HepG2 (cell line): ENCODE results near the gene PPP4R4. TPM values are rescaled to one million over a fixed set of nuclear protein-coding genes. Genes with fewer than 3 reads are reported as not detected.

Experiments
- ASH2L ChIP-seq: fragments of 300-600, 200-600 bp; sonication (generic); IDR thresholded peaks from 2 replicates; pipeline ENCODE4 v1.7.0; 2017; ENCODE audit warnings: low read depth, mild to moderate bottlenecking, moderate library complexity, mixed read lengths, low read length; ENCODE audit not compliant: insufficient read length
- DDIT3 ChIP-seq: sonication (generic); formaldehyde crosslinking; IDR thresholded peaks from 2 replicates; pipeline ENCODE4 v1.4.0; 2020; ENCODE audit warnings: mild to moderate bottlenecking, missing genetic modification reagents
- FOXC1 ChIP-seq: sonication (generic); formaldehyde crosslinking; IDR thresholded peaks from 2 replicates; pipeline ENCODE4 v1.8.0; 2022; ENCODE audit warnings: mild to moderate bottlenecking, missing genetic modification reagents, borderline replicate concordance
- FOXK2 ChIP-seq: fragments of 450-650 bp; IDR thresholded peaks from 2 replicates; pipeline ENCODE4 v1.6.1; 2016
- HHEX ChIP-seq: IDR thresholded peaks from 2 replicates; pipeline ENCODE4 v1.6.1; 2016; ENCODE audit warnings: control low read depth
- HMGXB4 ChIP-seq, 2 experiments: sonication (generic) in 1 of 2; formaldehyde crosslinking in 1 of 2; IDR thresholded peaks; 2 replicates each; pipeline versions ENCODE4 v1.4.0 to v1.6.1; 2018 to 2020; ENCODE audit warnings: missing genetic modification reagents in 2 of 2, borderline replicate concordance in 1 of 2, low read depth in 1 of 2, mild to moderate bottlenecking in 1 of 2, missing biosample characterization in 1 of 2
- KAT8 ChIP-seq: IDR thresholded peaks from 2 replicates; pipeline ENCODE4 v1.6.1; 2016; ENCODE audit warnings: missing genetic modification reagents, missing compliant biosample characterization
- KMT2B ChIP-seq: IDR thresholded peaks from 2 replicates; pipeline ENCODE4 v1.6.1; 2016; ENCODE audit warnings: missing genetic modification reagents, missing compliant biosample characterization
- RARG ChIP-seq: sonication (generic); formaldehyde crosslinking; IDR thresholded peaks from 2 replicates; pipeline ENCODE4 v1.4.0; 2020; ENCODE audit warnings: low read depth, mild to moderate bottlenecking, missing genetic modification reagents
- RFX1 ChIP-seq: fragments of 450-650 bp; IDR thresholded peaks from 2 replicates; pipeline ENCODE4 v1.6.1; 2017
- SP2 ChIP-seq: sonication (generic); formaldehyde crosslinking; IDR thresholded peaks from 2 replicates; pipeline ENCODE4 v1.5.1; 2020; ENCODE audit warnings: mild to moderate bottlenecking, missing genetic modification reagents
- SRSF4 ChIP-seq: fragments of 200-400 bp; formaldehyde crosslinking; IDR thresholded peaks from one replicate; pipeline ENCODE4 v1.6.1; 2018; ENCODE audit warnings: mild to moderate bottlenecking, low read depth, low read length, moderate library complexity; ENCODE audit not compliant: poor library complexity, severe bottlenecking
- U2AF2 ChIP-seq: fragments of 200-400 bp; formaldehyde crosslinking; IDR thresholded peaks from 2 replicates; pipeline ENCODE4 v1.6.1; 2017; ENCODE audit warnings: low read depth, mild to moderate bottlenecking, low read length
- ZMYM2 ChIP-seq: sonication (generic); formaldehyde crosslinking; IDR thresholded peaks from 2 replicates; pipeline ENCODE4 v1.8.0; 2022; ENCODE audit warnings: mild to moderate bottlenecking, missing genetic modification reagents
- ZNF124 ChIP-seq: sonication (generic); formaldehyde crosslinking; IDR thresholded peaks from 2 replicates; pipeline ENCODE4 v1.4.0; 2020; ENCODE audit warnings: missing genetic modification reagents
- ZNF264 ChIP-seq: sonication (generic); formaldehyde crosslinking; IDR thresholded peaks from 2 replicates; pipeline ENCODE4 v1.4.0; 2020; ENCODE audit warnings: missing genetic modification reagents
- ZNF496 ChIP-seq: sonication (generic); formaldehyde crosslinking; IDR thresholded peaks from 2 replicates; pipeline ENCODE4 v1.8.1; 2023; ENCODE audit warnings: mild to moderate bottlenecking, moderate library complexity, missing genetic modification reagents; ENCODE audit not compliant: insufficient replicate concordance
- ZNF557 ChIP-seq: sonication (generic); formaldehyde crosslinking; IDR thresholded peaks from 2 replicates; pipeline ENCODE4 v1.4.0; 2020; ENCODE audit warnings: missing genetic modification reagents
- ZNF567 ChIP-seq: sonication (generic); formaldehyde crosslinking; IDR thresholded peaks from 2 replicates; pipeline ENCODE4 v1.8.1; 2023; ENCODE audit warnings: mild to moderate bottlenecking, missing genetic modification reagents, borderline replicate concordance
- ZNF569 ChIP-seq: sonication (generic); formaldehyde crosslinking; IDR thresholded peaks from 2 replicates; pipeline ENCODE4 v1.5.0; 2020; ENCODE audit warnings: mild to moderate bottlenecking, missing genetic modification reagents, moderate library complexity, borderline replicate concordance
- polyA plus RNA-seq, 8 experiments: library from polyadenylated mRNA; depleted of rRNA in 3 of 8; stranded (reverse) in 7 of 8; unstranded in 1 of 8; fragments of >200 nt; fragmentation: Illumina TruSeq in 4 of 8; extraction: Trizol in 4 of 8; gene quantifications; 2 replicates each; pipeline versions ENCODE4 v1.2.1 to v1.2.3, GENCODE V29; 2011 to 2016; ENCODE audit warnings: low read depth in 4 of 8, missing spikeins in 1 of 8, mixed read lengths in 1 of 8; ENCODE audit not compliant: insufficient read depth in 1 of 8
- total RNA-seq, 5 experiments: library from RNA; depleted of rRNA; stranded (reverse); fragments of >200 nt; fragmentation: Illumina TruSeq; extraction: Trizol; gene quantifications; 2 replicates each; pipeline ENCODE4 v1.2.3, GENCODE V29; 2016; ENCODE audit warnings: low read depth in 1 of 5
- TF ChIP-seq, protein P1 (sequence below): sonication (generic); formaldehyde crosslinking; conservative IDR thresholded peaks from 2 replicates; pipeline ENCODE4 v1.4.0; 2020; ENCODE audit warnings: mild to moderate bottlenecking, missing genetic modification reagents, moderate library complexity
- TF ChIP-seq, protein P2 (sequence below): sonication (generic); formaldehyde crosslinking; IDR thresholded peaks from 2 replicates; pipeline ENCODE4 v1.4.0; 2020; ENCODE audit warnings: mild to moderate bottlenecking, missing genetic modification reagents

The PPP4R4 gene
- total and polyA plus RNA-seq, 2 of the 13 experiments (the other 11 are each of a cell fraction or from before 2014, with no cell fraction given) = 9.5 to 19.8 TPM

- peak; percentile 56; the same call in 1 of the 2 replicates for TF ChIP-seq ZNF557 (CRISPR knock-in tag)
- TF ChIP-seq U2AF2 = no peak
- TF ChIP-seq FOXK2 = peak; percentile 64; the same call in 1 of the 2 replicates
- no peak for TF ChIP-seq ZNF124
- TF ChIP-seq FOXC1 (CRISPR knock-in tag) = peak; percentile 57; the same call in 1 of the 2 replicates
- no peak for TF ChIP-seq KAT8 (CRISPR knock-in tag)
- no peak for TF ChIP-seq DDIT3 (CRISPR knock-in tag)
- no peak for TF ChIP-seq KMT2B (CRISPR knock-in tag)
- TF ChIP-seq RARG = no peak
- no peak for TF ChIP-seq SP2 (CRISPR knock-in tag)
- no peak for TF ChIP-seq SRSF4
- no peak for TF ChIP-seq ZMYM2 (CRISPR knock-in tag)
- TF ChIP-seq, protein P1, sequence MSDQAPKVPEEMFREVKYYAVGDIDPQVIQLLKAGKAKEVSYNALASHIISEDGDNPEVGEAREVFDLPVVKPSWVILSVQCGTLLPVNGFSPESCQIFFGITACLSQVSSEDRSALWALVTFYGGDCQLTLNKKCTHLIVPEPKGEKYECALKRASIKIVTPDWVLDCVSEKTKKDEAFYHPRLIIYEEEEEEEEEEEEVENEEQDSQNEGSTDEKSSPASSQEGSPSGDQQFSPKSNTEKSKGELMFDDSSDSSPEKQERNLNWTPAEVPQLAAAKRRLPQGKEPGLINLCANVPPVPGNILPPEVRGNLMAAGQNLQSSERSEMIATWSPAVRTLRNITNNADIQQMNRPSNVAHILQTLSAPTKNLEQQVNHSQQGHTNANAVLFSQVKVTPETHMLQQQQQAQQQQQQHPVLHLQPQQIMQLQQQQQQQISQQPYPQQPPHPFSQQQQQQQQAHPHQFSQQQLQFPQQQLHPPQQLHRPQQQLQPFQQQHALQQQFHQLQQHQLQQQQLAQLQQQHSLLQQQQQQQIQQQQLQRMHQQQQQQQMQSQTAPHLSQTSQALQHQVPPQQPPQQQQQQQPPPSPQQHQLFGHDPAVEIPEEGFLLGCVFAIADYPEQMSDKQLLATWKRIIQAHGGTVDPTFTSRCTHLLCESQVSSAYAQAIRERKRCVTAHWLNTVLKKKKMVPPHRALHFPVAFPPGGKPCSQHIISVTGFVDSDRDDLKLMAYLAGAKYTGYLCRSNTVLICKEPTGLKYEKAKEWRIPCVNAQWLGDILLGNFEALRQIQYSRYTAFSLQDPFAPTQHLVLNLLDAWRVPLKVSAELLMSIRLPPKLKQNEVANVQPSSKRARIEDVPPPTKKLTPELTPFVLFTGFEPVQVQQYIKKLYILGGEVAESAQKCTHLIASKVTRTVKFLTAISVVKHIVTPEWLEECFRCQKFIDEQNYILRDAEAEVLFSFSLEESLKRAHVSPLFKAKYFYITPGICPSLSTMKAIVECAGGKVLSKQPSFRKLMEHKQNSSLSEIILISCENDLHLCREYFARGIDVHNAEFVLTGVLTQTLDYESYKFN (CRISPR knock-in tag) = peak; percentile 79
- no peak for TF ChIP-seq HHEX (CRISPR knock-in tag)
- TF ChIP-seq RFX1 = no peak
- no peak for TF ChIP-seq ZNF496 (CRISPR knock-in tag)
- TF ChIP-seq ZNF264 (CRISPR knock-in tag) = no peak
- peak; percentile 26 to 41; a peak in 2 of 4 replicates for TF ChIP-seq HMGXB4 (CRISPR knock-in tag; IDR thresholded peaks at IDR 0.05; ENCODE audit: borderline replicate concordance in 1 of 2, low read depth in 1 of 2)
- TF ChIP-seq ASH2L = peak; percentile 44
- TF ChIP-seq ZNF567 (CRISPR knock-in tag) = no peak
- TF ChIP-seq, protein P2, sequence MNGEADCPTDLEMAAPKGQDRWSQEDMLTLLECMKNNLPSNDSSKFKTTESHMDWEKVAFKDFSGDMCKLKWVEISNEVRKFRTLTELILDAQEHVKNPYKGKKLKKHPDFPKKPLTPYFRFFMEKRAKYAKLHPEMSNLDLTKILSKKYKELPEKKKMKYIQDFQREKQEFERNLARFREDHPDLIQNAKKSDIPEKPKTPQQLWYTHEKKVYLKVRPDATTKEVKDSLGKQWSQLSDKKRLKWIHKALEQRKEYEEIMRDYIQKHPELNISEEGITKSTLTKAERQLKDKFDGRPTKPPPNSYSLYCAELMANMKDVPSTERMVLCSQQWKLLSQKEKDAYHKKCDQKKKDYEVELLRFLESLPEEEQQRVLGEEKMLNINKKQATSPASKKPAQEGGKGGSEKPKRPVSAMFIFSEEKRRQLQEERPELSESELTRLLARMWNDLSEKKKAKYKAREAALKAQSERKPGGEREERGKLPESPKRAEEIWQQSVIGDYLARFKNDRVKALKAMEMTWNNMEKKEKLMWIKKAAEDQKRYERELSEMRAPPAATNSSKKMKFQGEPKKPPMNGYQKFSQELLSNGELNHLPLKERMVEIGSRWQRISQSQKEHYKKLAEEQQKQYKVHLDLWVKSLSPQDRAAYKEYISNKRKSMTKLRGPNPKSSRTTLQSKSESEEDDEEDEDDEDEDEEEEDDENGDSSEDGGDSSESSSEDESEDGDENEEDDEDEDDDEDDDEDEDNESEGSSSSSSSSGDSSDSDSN (CRISPR knock-in tag) = no peak
- TF ChIP-seq ZNF569 (CRISPR knock-in tag) = no peak
Measured at GRCh38 chr14:94322648-94323570, 148.8 kb downstream of the PPP4R4 start, which contains the start of gene SERPINA6 (continued).
